DMS79 (cell line): ENCODE measurements around the gene SYT2.
A peak's percentile ranks its signal among the peaks of the same experiment; 100 is the strongest.
"Not testable (repeated sequence)": the region's sequence is repeated elsewhere in the genome, so short reads cannot be mapped to it uniquely, and the experiment has no call there.

Experiments
- DNase-seq: peaks from one replicate; lab custom pipeline; 2025; lab: John Stamatoyannopoulos, UW

The SYT2 gene

GRCh38 chr1:202710070-202711045 lies at the start of gene SYT2:
Gene SYT2, minus strand, starts transcription at chr1:202710454. Its CDS starts 104,682 bp downstream, at chr1:202605772.
- peak; percentile 46 for DNase-seq

- no peak for DNase-seq
Observed at GRCh38 chr1:202756391-202756790, 46.1 kb upstream of the SYT2 start.

GRCh38 chr1:202754293-202754692 lies 44.0 kb upstream of the SYT2 start:
- no peak for DNase-seq

- DNase-seq: no peak
Observed at GRCh38 chr1:202752774-202753173, 42.5 kb upstream of the SYT2 start.

- DNase-seq: no peak
Observed at GRCh38 chr1:202750761-202751160, 40.5 kb upstream of the SYT2 start.

- no peak for DNase-seq
Observed at GRCh38 chr1:202750024-202750423, 39.8 kb upstream of the SYT2 start.

GRCh38 chr1:202745323-202745888 lies 35.2 kb upstream of the SYT2 start:
- no peak for DNase-seq

- not testable (repeated sequence) for DNase-seq
Observed at GRCh38 chr1:202744770-202745169, 34.5 kb upstream of the SYT2 start.

GRCh38 chr1:202742496-202742895 lies 32.2 kb upstream of the SYT2 start:
- no peak for DNase-seq

GRCh38 chr1:202733251-202733650 lies 23.0 kb upstream of the SYT2 start:
- DNase-seq: no peak

GRCh38 chr1:202728951-202729350 lies 18.7 kb upstream of the SYT2 start:
- DNase-seq: no peak

GRCh38 chr1:202725526-202725925 lies 15.3 kb upstream of the SYT2 start:
- DNase-seq: no peak

- DNase-seq: no peak
Observed at GRCh38 chr1:202723708-202724107, 13.5 kb upstream of the SYT2 start.

GRCh38 chr1:202723046-202723445 lies 12.8 kb upstream of the SYT2 start:
- not testable (repeated sequence) for DNase-seq

- no peak for DNase-seq
Observed at GRCh38 chr1:202716654-202717053, 6.4 kb upstream of the SYT2 start.

GRCh38 chr1:202714202-202714601 lies 3.9 kb upstream of the SYT2 start:
- DNase-seq: not testable (repeated sequence)

- DNase-seq: no peak
Observed at GRCh38 chr1:202713110-202713509, 2.9 kb upstream of the SYT2 start.

GRCh38 chr1:202711949-202712635 lies 1.8 kb upstream of the SYT2 start:
- no peak for DNase-seq

- no peak for DNase-seq
Observed at GRCh38 chr1:202709276-202710041, 795 bp downstream of the SYT2 start.

- no peak for DNase-seq
Observed at GRCh38 chr1:202708456-202709275, 1.6 kb downstream of the SYT2 start.

GRCh38 chr1:202706851-202707250 lies 3.4 kb downstream of the SYT2 start:
- no peak for DNase-seq
